Stimulated activated naive B cell treated with anti-CD40 and anti-IgM and Interleukin-4, amounts not matched to agents 10 μg/mL and 1 μg/mL and 100 μg/mL, for 72 hours (primary cell): Measurements from ENCODE around the gene PKD2.
"Not testable (repeated sequence)": the region's sequence is repeated elsewhere in the genome, so short reads cannot be mapped to it uniquely, and the experiment has no call there.

Source experiments
- ATAC-seq, 2 donors: fragments of 150-1000 bp; cut with Tn5 transposase; replicated peaks; 2 replicates each; pipeline ENCODE4 v1.10.0; 2021; ENCODE audit warnings: moderate library complexity in 1 of 2
- DNase-seq: peaks from one replicate; pipeline ENCODE4 v3.0.0; 2021
- H3K27ac Mint-ChIP-seq: one replicate; pipeline ENCODE4 v1.8.0; 2022; ENCODE audit warnings: mild to moderate bottlenecking, mixed read lengths
- H3K27me3 Mint-ChIP-seq, 2 donors: one replicate each; pipeline ENCODE4 v1.8.0; 2022; ENCODE audit warnings: mixed read lengths in 2 of 2
- H3K36me3 Mint-ChIP-seq, 2 donors: one replicate each; pipeline ENCODE4 v1.8.0; 2022; ENCODE audit warnings: mixed read lengths in 2 of 2, mild to moderate bottlenecking in 1 of 2
- H3K4me1 Mint-ChIP-seq, 2 donors: one replicate each; pipeline ENCODE4 v1.8.0; 2022; ENCODE audit warnings: mixed read lengths in 2 of 2, mild to moderate bottlenecking in 1 of 2
- H3K4me3 Mint-ChIP-seq, 2 donors: one replicate each; pipeline ENCODE4 v1.8.0; 2022; ENCODE audit warnings: mild to moderate bottlenecking in 2 of 2, mixed read lengths in 2 of 2, moderate library complexity in 1 of 2
- H3K9me3 Mint-ChIP-seq, 2 donors: one replicate each; pipeline ENCODE4 v1.8.0; 2022; ENCODE audit warnings: mixed read lengths in 2 of 2, mild to moderate bottlenecking in 1 of 2

PKD2 gene

DNA sequence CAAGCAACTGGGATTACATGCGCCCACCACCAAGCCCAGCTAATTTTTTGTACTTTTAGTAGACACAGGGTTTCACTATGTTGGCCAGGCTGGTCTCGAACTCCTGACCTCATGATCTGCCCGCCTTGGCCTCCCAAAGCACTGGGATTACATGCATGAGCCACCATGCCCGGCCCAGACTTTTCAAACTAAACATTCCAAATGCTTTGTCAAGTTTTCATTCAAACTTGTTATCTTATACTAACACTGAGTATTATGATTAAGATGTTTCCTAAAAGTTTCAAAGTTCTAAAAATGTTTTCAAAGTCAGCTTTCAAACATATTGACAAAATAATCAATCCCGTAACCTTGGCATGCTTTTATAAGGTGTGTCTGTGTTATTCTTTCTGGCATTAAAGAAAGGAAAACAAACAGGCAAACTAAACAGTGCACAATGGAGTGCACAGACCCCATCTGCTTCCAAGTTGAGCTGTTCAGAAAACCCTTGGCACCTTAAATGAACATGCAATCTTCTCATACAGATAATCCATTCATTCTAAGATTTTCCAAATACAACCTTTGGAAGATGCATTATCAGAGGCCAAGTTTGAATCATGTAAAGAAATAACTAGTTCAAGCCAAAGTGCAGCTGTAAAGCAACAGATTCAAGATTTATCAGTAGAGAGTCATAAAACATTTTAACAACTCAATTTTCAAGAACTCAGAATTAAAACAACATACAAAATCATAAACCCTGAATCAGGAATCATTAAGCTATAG lies 101.9 kb downstream of the PKD2 start:
- Mint-ChIP-seq H3K4me3 (no peak overlapping the region), H3K9me3 (no peaks in the 10 kb centered on the region), H3K4me1 (peaks cover 0 to 2% of the 10 kb centered on the region in 2 donors), H3K36me3 (no peaks in the 10 kb centered on the region), H3K27me3 (no peaks in the 10 kb centered on the region), H3K27ac (no peak overlapping the region)
- ATAC-seq (no peak), DNase-seq (no peak)

GRCh38 chr4:88110826-88111225 lies 103.4 kb downstream of the PKD2 start:
- H3K9me3 Mint-ChIP-seq: no peaks in the 10 kb centered on the region
- no peak for DNase-seq
- ATAC-seq: no peak
- H3K4me1 Mint-ChIP-seq: peaks cover 7% of the 10 kb centered on the region in 2 donors
- no peaks in the 10 kb centered on the region for H3K27me3 Mint-ChIP-seq
- H3K36me3 Mint-ChIP-seq: no peaks in the 10 kb centered on the region
- no peak overlapping the region for H3K27ac Mint-ChIP-seq
- H3K4me3 Mint-ChIP-seq: no peak overlapping the region

DNA sequence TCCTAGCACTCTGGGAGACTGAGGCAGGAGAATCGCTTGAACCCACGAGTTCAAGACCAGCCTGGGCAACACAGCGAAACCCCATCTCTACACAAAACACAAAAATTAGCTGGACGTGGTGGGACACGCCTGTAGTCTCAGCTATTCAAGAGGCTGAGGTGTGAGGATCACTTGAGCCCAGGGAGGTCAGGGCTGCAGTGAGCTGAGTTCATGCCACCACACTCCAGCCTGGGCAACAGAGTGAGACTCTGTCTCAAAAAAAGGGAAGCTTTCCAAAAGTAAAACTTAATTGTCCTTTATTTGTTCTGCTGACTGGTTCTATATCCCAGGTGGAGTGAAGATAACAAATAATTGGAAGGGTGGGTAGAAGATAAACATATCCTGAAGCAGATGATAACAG lies 105.4 kb downstream of the PKD2 start:
- no peaks in the 10 kb centered on the region for H3K36me3 Mint-ChIP-seq
- no peaks in the 10 kb centered on the region for H3K9me3 Mint-ChIP-seq
- peaks cover 5 to 9% of the 10 kb centered on the region in 2 donors for H3K4me1 Mint-ChIP-seq
- ATAC-seq (no peak), DNase-seq (no peak)
- H3K4me3 Mint-ChIP-seq: no peak overlapping the region
- no peak overlapping the region for H3K27ac Mint-ChIP-seq
- no peaks in the 10 kb centered on the region for H3K27me3 Mint-ChIP-seq

GRCh38 chr4:88115587-88115986 lies 108.2 kb downstream of the PKD2 start:
- Mint-ChIP-seq H3K27ac (peak overlapping the region; percentile 47), H3K9me3 (peaks cover 10 to 13% of the 10 kb centered on the region in 2 donors), H3K27me3 (no peaks in the 10 kb centered on the region), H3K4me3 (no peak overlapping the region), H3K36me3 (peaks cover 9 to 15% of the 10 kb centered on the region in 2 donors), H3K4me1 (peaks cover 5 to 9% of the 10 kb centered on the region in 2 donors)
- peak; percentile 34 to 54 for ATAC-seq
- no peak for DNase-seq

DNA sequence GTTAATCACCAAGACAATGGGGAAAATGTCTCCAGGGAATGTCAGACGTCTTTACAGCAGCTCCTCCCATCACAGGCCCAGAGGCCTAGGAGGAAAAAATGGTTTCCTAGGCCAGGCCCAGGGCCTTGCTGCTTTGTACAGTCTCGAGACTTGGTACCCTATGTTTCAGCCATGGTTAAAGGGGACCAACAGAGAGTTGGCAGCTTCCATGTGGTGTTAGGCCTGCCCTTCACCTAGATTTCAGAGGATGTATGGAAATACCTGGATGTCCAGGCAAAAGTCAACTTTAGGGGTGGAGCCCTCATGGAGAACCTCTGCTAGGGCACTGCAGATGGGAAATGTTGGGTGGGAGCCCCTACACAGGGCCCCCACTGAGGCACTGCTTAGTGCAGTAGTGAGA lies 112.5 kb downstream of the PKD2 start:
- H3K4me1 Mint-ChIP-seq: peaks cover 5 to 9% of the 10 kb centered on the region in 2 donors
- DNase-seq (no peak), ATAC-seq (no peak)
- peaks cover 0 to 3% of the 10 kb centered on the region in 2 donors for H3K27me3 Mint-ChIP-seq
- peaks cover 17 to 23% of the 10 kb centered on the region in 2 donors for H3K36me3 Mint-ChIP-seq
- no peak overlapping the region for H3K4me3 Mint-ChIP-seq
- no peak overlapping the region for H3K27ac Mint-ChIP-seq
- peaks cover 18 to 22% of the 10 kb centered on the region in 2 donors for H3K9me3 Mint-ChIP-seq

DNA sequence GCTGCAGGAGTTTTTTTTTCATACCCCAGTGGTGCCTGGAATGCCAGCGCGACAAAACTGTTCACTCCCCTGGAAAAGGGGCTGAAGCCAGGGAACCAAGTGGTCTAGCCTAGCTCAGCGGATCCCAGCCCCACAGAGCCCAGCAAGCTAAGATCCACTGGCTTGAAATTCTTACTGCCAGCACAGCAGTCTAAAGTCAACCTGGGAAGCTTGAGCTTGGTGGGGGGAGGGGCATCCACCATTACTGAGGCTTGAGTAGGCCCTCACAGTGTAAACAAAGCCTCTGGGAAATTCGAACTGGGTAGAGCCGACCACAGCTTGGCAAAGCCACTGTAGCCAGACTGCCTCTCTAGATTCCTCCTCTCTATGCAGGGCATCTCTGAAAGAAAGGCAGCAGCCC lies 114.8 kb downstream of the PKD2 start:
- H3K9me3 Mint-ChIP-seq: peaks cover 18 to 24% of the 10 kb centered on the region in 2 donors
- not testable (repeated sequence) for H3K27ac Mint-ChIP-seq, H3K4me3 Mint-ChIP-seq, H3K4me1 Mint-ChIP-seq, ATAC-seq, H3K27me3 Mint-ChIP-seq, DNase-seq
- peaks cover 17 to 23% of the 10 kb centered on the region in 2 donors for H3K36me3 Mint-ChIP-seq
